Right lobe of liver (tissue), 6 donors: ENCODE results near the gene CHERP. TPM values are rescaled to one million over a fixed set of nuclear protein-coding genes. Genes with fewer than 3 reads are reported as not detected.
"Not testable (repeated sequence)": the region's sequence is repeated elsewhere in the genome, so short reads cannot be mapped to it uniquely, and the experiment has no call there.

Experiments used
- ATAC-seq, 4 donors: fragments of 200-7000 bp; cut with Tn5 transposase; one replicate each; pipeline ENCODE4 v1.9.1; 2020; ENCODE audit warnings: mild to moderate bottlenecking in 4 of 4, moderate library complexity in 4 of 4
- DNase-seq, 3 donors: peaks; one replicate each; pipeline ENCODE4 v3.0.0-alpha.2; 2020
- H3K27ac ChIP-seq, 3 donors: fragments of 200-600 bp; one replicate each; pipeline ENCODE4 v1.8.0; 2022
- H3K27me3 ChIP-seq, 2 donors: fragments of 200-600 bp; one replicate each; pipeline ENCODE4 v1.8.0; 2022
- H3K36me3 ChIP-seq, 4 donors: fragments of 200-600 bp; sonication (generic) in 1 of 4; one replicate each; pipeline versions ENCODE4 v1.5.1 to v1.8.0; 2017 to 2022; ENCODE audit warnings: control low read depth in 1 of 4
- H3K4me1 ChIP-seq, 4 donors: fragments of 200-600 bp; sonication (generic) in 1 of 4; one replicate each; pipeline versions ENCODE4 v1.5.1 to v1.8.0; 2017 to 2022; ENCODE audit warnings: control low read depth in 1 of 4
- H3K4me3 ChIP-seq, 3 donors: fragments of 200-600 bp; one replicate each; pipeline ENCODE4 v1.8.0; 2022
- H3K9me3 ChIP-seq, 4 donors: fragments of 200-600 bp; sonication (generic) in 1 of 4; one replicate each; pipeline versions ENCODE4 v1.5.1 to v1.8.0; 2017 to 2022; ENCODE audit warnings: control low read depth in 1 of 4
- CTCF ChIP-seq, 4 donors: fragments of 200-600 bp in 3 of 4; fragments of 450-650 bp in 1 of 4; IDR thresholded peaks; one replicate each; pipeline versions ENCODE4 v1.5.1 to v1.8.0; 2016 to 2022; ENCODE audit warnings: antibody characterized with exemption in 4 of 4, mild to moderate bottlenecking in 2 of 4
- POLR2A ChIP-seq: fragments of 450-650 bp; IDR thresholded peaks from one replicate; pipeline ENCODE4 v1.6.1; 2017; ENCODE audit warnings: antibody characterized with exemption, mild to moderate bottlenecking
- WGBS: methylation state at CpG from one replicate; pipeline ENCODE4 v1.1.6; 2018; ENCODE audit warnings: low coverage, low lambda C conversion rate; ENCODE audit not compliant: insufficient coverage; ENCODE audit errors: missing lambda C conversion rate; 5-methylcytosine and 5-hydroxymethylcytosine counted together
- intact Hi-C, 2 donors: fragments of 100-400 bp; cut with DNase I; formaldehyde crosslinking; loops; one replicate each; pipeline versions ENCODE4 v1.11.2 to v1.14.1; 2022
- total RNA-seq, 6 experiments: library from RNA; depleted of rRNA in 2 of 6; stranded (reverse); fragments of >200 nt in 2 of 6; fragmentation: NEBNext Ultra II Directional in 3 of 6; extraction: Animal tissue kit (Norgen Biotek cat#: 25700) in 3 of 6; gene quantifications; one replicate each; pipeline versions ENCODE4 v1.1.0 to v1.2.4, GENCODE V29; 2016 to 2023
- donor health status: DM: no; HTN: yes; CAD: no.
- donor health status: DM: no; HTN: no; CAD: no.
- donor health status: DM: no; HTN: no; CAD: no.
- donor health status: DM: no; HTN: yes; CAD: no.
- donor health status: DM: no; HTN: yes; CAD: no.

Gene CHERP
- total RNA-seq, 6 experiments from 2014 or later: 6.8 to 26.2 (median 20.6) TPM

DNA sequence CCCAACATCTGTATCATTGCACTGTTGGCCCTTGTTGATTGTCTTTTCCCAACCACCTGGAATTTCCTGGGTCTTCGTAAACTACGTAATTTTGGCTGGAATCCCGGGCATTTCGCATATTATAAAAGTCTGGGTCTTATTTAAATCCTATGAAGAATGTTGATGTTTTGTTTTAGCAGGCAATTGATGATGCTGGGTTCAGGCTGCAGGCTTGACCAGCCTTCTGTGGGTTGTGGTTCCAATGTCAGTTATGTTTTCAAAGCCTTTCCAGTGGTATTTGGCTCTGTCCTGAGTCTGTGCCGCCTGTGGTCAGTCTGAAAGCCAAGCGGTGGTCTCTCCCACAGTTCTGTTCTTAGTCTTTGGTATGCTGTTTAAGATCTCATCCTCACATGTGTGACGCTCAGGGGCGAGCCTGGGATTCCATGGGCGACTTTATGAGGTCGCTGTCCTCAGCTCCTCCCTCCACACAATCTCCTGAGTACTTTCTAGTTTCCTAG lies 17.6 kb upstream of the CHERP start:
- H3K4me3 ChIP-seq: no peak overlapping the region
- WGBS: 80% methylated on average over 6 of the region's 10 CpGs
- H3K27ac ChIP-seq: no peak overlapping the region
- DNase-seq: no peak
- no peaks in the 10 kb centered on the region for H3K27me3 ChIP-seq
- TF ChIP-seq CTCF (IDR thresholded peaks at IDR 0.05): no peak
- no peak for TF ChIP-seq POLR2A
- no peaks in the 10 kb centered on the region for H3K9me3 ChIP-seq
- intact Hi-C loops: no loop called here
- no peak for ATAC-seq
- peaks cover 0 to 45% (median 18%) of the 10 kb centered on the region in 4 donors for H3K36me3 ChIP-seq
- no peaks in the 10 kb centered on the region for H3K4me1 ChIP-seq

DNA sequence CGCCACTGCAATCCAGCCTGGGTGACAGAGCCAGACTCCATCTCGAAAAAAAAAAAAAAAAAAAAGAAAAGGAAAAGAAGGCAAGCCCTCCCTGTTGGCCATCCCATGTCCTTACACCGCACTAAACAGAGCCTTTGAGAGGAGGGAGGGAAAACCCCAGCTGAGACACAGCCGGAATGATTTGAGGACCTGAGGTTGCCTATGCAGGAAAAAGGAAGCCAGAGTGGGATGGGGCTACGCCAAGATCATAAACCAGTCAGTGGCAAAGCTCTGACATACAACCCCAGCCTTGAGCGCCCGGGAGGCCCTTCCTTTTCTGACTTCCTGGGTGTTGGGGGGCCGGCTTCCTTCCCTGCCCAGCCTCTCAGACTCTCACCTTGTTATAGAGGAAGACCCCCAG lies 12.5 kb upstream of the CHERP start:
- no peak overlapping the region for H3K27ac ChIP-seq
- no peaks in the 10 kb centered on the region for H3K9me3 ChIP-seq
- no peak overlapping the region for H3K4me3 ChIP-seq
- WGBS: 73% methylated on average over 6 of the region's 8 CpGs
- DNase-seq: no peak
- intact Hi-C loops: no loop called here
- H3K4me1 ChIP-seq: no peaks in the 10 kb centered on the region
- ATAC-seq: no peak
- no peaks in the 10 kb centered on the region for H3K27me3 ChIP-seq
- H3K36me3 ChIP-seq: peaks cover 0 to 39% (median 10%) of the 10 kb centered on the region in 4 donors
- TF ChIP-seq CTCF (IDR thresholded peaks at IDR 0.05) (no peak), POLR2A (no peak)

DNA sequence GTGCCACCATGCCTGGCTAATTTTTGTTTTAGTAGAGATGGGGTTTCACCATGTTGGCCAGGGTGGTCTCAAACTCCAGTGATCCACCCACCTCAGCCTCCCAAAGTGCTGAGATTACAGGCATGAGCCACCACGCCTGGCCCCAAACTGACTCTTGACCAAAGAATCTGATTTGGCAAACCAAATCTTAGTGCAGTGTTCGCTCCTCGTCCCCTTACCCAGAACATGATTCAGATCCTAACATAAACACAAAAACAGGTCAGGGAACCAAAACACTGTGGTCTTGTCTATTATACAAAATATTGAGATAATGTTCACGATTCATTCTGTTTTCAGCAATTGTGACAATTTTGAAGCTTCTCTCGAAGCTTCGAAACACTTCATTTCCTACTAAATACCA lies 9.7 kb upstream of the CHERP start:
- intact Hi-C loops, ATAC-seq, H3K27ac ChIP-seq, DNase-seq, H3K4me3 ChIP-seq, H3K4me1 ChIP-seq, H3K27me3 ChIP-seq, H3K9me3 ChIP-seq: not testable (repeated sequence)
- 93% methylated on average over 6 of the region's 6 CpGs for WGBS
- peaks cover 0 to 35% (median 9%) of the 10 kb centered on the region in 4 donors for H3K36me3 ChIP-seq

DNA sequence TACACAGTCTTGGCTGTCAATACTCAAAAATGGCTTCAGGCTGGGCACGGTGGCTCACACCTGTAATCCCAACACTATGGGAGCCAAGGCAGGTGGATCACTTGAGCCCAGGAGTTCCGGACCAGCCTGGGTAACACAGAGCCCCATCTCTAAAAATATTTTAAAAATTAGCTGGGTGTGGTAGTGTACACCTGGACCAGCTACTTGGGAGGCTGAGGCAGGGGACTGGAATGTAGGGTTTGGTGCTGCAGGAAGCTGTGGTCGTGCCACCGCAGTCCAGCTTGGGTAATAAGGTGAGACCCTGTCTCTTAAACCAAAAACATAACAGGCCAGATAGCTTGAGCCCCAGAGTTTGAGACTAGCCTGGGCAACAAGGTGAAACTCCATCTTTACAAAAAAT lies 6.7 kb upstream of the CHERP start:
- 100% methylated on average over 2 of the region's 4 CpGs for WGBS
- no peaks in the 10 kb centered on the region for H3K9me3 ChIP-seq
- no peak for ATAC-seq
- H3K36me3 ChIP-seq: peaks cover 0 to 20% (median 5%) of the 10 kb centered on the region in 4 donors
- no peaks in the 10 kb centered on the region for H3K27me3 ChIP-seq
- DNase-seq: no peak
- H3K4me1 ChIP-seq: peaks cover 0 to 9% (median 1%) of the 10 kb centered on the region in 4 donors
- H3K27ac ChIP-seq: no peak overlapping the region
- TF ChIP-seq CTCF (IDR thresholded peaks at IDR 0.05) (no peak), POLR2A (no peak)
- H3K4me3 ChIP-seq: no peak overlapping the region
- intact Hi-C loops: no loop called here

DNA sequence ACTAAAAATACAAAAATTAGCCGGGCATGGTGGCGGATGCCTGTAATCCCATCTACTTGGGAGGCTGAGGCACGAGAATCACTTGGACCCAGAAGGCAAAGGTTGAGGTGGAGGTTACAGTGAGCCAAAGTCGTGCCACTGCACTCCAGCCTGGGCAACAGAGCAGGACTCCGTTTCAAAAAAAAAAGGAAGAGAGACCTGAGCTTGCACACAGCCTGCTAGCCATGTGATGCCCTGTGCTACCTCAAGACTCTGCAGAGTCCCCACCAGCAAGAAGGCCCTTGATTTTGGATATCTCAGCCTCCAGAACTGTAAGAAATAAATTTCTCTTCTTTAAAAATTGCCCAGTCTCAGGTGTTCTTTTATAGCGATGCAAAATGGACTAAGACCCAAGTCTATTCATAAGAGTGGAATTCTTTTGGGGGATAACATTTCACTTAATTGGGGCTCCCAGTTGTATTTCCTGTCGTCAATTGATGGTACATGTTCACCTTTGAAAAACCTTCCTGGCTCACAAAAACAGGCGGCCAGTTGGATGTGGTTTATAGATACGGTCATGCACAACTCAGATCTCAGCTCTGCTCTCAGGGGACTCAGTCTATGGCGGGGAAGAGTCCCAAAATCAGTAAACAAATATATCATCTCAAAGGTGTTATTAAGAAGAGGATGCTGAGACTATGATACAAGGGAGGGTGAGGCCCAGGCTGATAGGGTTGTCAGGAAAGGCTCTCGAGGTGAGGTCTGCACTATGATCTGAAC lies 2.4 kb upstream of the CHERP start:
- ATAC-seq: no peak
- peaks cover 0 to 37% (median 7%) of the 10 kb centered on the region in 4 donors for H3K4me1 ChIP-seq
- no peaks in the 10 kb centered on the region for H3K27me3 ChIP-seq
- H3K27ac ChIP-seq: no peak overlapping the region
- H3K9me3 ChIP-seq: no peaks in the 10 kb centered on the region
- DNase-seq: no peak
- WGBS: 75% methylated on average over 7 of the region's 11 CpGs
- intact Hi-C loops: no loop called here
- H3K4me3 ChIP-seq: no peak overlapping the region
- peaks cover 0 to 4% (median 0%) of the 10 kb centered on the region in 4 donors for H3K36me3 ChIP-seq
- no peak for TF ChIP-seq POLR2A
- TF ChIP-seq CTCF (IDR thresholded peaks at IDR 0.05): no peak

GRCh38 chr19:16543734-16544133 lies 1.5 kb upstream of the CHERP start:
- H3K27ac ChIP-seq, ATAC-seq, H3K4me3 ChIP-seq, DNase-seq, H3K36me3 ChIP-seq, H3K9me3 ChIP-seq, H3K27me3 ChIP-seq, intact Hi-C loops: not testable (repeated sequence)
- peaks cover 0 to 38% (median 7%) of the 10 kb centered on the region in 4 donors for H3K4me1 ChIP-seq
- WGBS: 83% methylated on average over 6 of the region's 6 CpGs
